HG03469 (cell line): Measurements from ENCODE around the gene ARFGEF2.
"Not testable (repeated sequence)": the region's sequence is repeated elsewhere in the genome, so short reads cannot be mapped to it uniquely, and the experiment has no call there.

Experiments
- ATAC-seq: cut with Tn5 transposase; IDR thresholded peaks from one replicate; pipeline ENCODE4 v1.9.1; 2021; ENCODE audit warnings: mild to moderate bottlenecking, moderate library complexity, moderate number of reproducible peaks; ENCODE audit not compliant: unreplicated experiment

The ARFGEF2 gene

GRCh38 chr20:48921168-48921882 lies at the start of gene ARFGEF2:
Gene ARFGEF2 (plus strand): TSS chr20:48921711. CDS start chr20:48921890, 179 bp downstream.
- peak; percentile 47 for ATAC-seq

- ATAC-seq: no peak
Measured at GRCh38 chr20:48875233-48875913, 46.1 kb upstream of the ARFGEF2 start.

- no peak for ATAC-seq
Measured at GRCh38 chr20:48875914-48876240, 45.6 kb upstream of the ARFGEF2 start.

- ATAC-seq: no peak
Measured at GRCh38 chr20:48877304-48877703, 44.2 kb upstream of the ARFGEF2 start.

- no peak for ATAC-seq
Measured at GRCh38 chr20:48878534-48879248, 42.8 kb upstream of the ARFGEF2 start.

- ATAC-seq: no peak
Measured at GRCh38 chr20:48879612-48880245, 41.8 kb upstream of the ARFGEF2 start.

- no peak for ATAC-seq
Measured at GRCh38 chr20:48880331-48880730, 41.2 kb upstream of the ARFGEF2 start.

GRCh38 chr20:48880981-48881657 lies 40.4 kb upstream of the ARFGEF2 start:
- ATAC-seq: no peak

GRCh38 chr20:48885237-48885636 lies 36.3 kb upstream of the ARFGEF2 start:
- no peak for ATAC-seq

- ATAC-seq: no peak
Measured at GRCh38 chr20:48886194-48886593, 35.3 kb upstream of the ARFGEF2 start.

- no peak for ATAC-seq
Measured at GRCh38 chr20:48886811-48887210, 34.7 kb upstream of the ARFGEF2 start.

GRCh38 chr20:48888517-48888916 lies 33.0 kb upstream of the ARFGEF2 start:
- ATAC-seq: not testable (repeated sequence)

GRCh38 chr20:48889140-48889790 lies 32.2 kb upstream of the ARFGEF2 start:
- ATAC-seq: no peak

GRCh38 chr20:48891235-48892048 lies 30.1 kb upstream of the ARFGEF2 start:
- no peak for ATAC-seq

GRCh38 chr20:48892049-48892470 lies 29.5 kb upstream of the ARFGEF2 start:
- no peak for ATAC-seq

GRCh38 chr20:48892891-48893290 lies 28.6 kb upstream of the ARFGEF2 start:
- no peak for ATAC-seq

- ATAC-seq: no peak
Measured at GRCh38 chr20:48893374-48893773, 28.1 kb upstream of the ARFGEF2 start.

GRCh38 chr20:48897305-48898010 lies 24.1 kb upstream of the ARFGEF2 start:
- ATAC-seq: no peak

- ATAC-seq: no peak
Measured at GRCh38 chr20:48898210-48898609, 23.3 kb upstream of the ARFGEF2 start.
